Stimulated activated CD8-positive, alpha-beta memory T cell treated with anti-CD3 and anti-CD28 coated beads, Interleukin-2, amount 100 ng/mL, for 48 hours (primary cell): ENCODE data around the gene GALNT14.

Source experiments
- DNase-seq, 2 donors: peaks; one replicate each; pipeline ENCODE4 v3.0.0-alpha.2; 2020; ENCODE audit warnings: low read depth in 2 of 2

GALNT14 gene

GRCh38 chr2:30975156-30975555 lies 163.1 kb downstream of the GALNT14 start:
- DNase-seq: no peak

- DNase-seq: no peak
Observed at GRCh38 chr2:30974554-30974953, 163.7 kb downstream of the GALNT14 start.

- DNase-seq: no peak
Observed at GRCh38 chr2:30974092-30974491, 164.1 kb downstream of the GALNT14 start.

GRCh38 chr2:30971231-30972025 lies 166.8 kb downstream of the GALNT14 start:
- no peak for DNase-seq

- DNase-seq: no peak
Observed at GRCh38 chr2:30968660-30969397, 169.4 kb downstream of the GALNT14 start.

- no peak for DNase-seq
Observed at GRCh38 chr2:30966786-30967185, 171.5 kb downstream of the GALNT14 start.

- DNase-seq: no peak
Observed at GRCh38 chr2:30965022-30965531, 173.2 kb downstream of the GALNT14 start.

GRCh38 chr2:30964334-30965005 lies 173.8 kb downstream of the GALNT14 start:
- no peak for DNase-seq

- DNase-seq: no peak
Observed at GRCh38 chr2:30963184-30963583, 175.1 kb downstream of the GALNT14 start.

- no peak for DNase-seq
Observed at GRCh38 chr2:30960213-30960612, 178.0 kb downstream of the GALNT14 start.

GRCh38 chr2:30959653-30960052 lies 178.6 kb downstream of the GALNT14 start:
- no peak for DNase-seq

- no peak for DNase-seq
Observed at GRCh38 chr2:30958918-30959265, 179.3 kb downstream of the GALNT14 start.

- no peak for DNase-seq
Observed at GRCh38 chr2:30958193-30958917, 179.9 kb downstream of the GALNT14 start.

- no peak for DNase-seq
Observed at GRCh38 chr2:30957591-30957990, 180.6 kb downstream of the GALNT14 start.

GRCh38 chr2:30956995-30957394 lies 181.2 kb downstream of the GALNT14 start:
- no peak for DNase-seq

GRCh38 chr2:30955516-30956132 lies 182.6 kb downstream of the GALNT14 start:
- DNase-seq: no peak

- no peak for DNase-seq
Observed at GRCh38 chr2:30950339-30950738, 187.9 kb downstream of the GALNT14 start.

- DNase-seq: no peak
Observed at GRCh38 chr2:30949435-30949834, 188.8 kb downstream of the GALNT14 start.

- no peak for DNase-seq
Observed at GRCh38 chr2:30948857-30949256, 189.4 kb downstream of the GALNT14 start.

GRCh38 chr2:30948130-30948529 lies 190.1 kb downstream of the GALNT14 start:
- no peak for DNase-seq

- DNase-seq: no peak
Observed at GRCh38 chr2:30947686-30948085, 190.6 kb downstream of the GALNT14 start.
